NCI-H510A (cell line): ENCODE measurements around the gene RRP15.
"Not testable (repeated sequence)": the region's sequence is repeated elsewhere in the genome, so short reads cannot be mapped to it uniquely, and the experiment has no call there.

Experiments
- DNase-seq: peaks from one replicate; lab custom pipeline; 2025; lab: John Stamatoyannopoulos, UW

RRP15 gene

DNA sequence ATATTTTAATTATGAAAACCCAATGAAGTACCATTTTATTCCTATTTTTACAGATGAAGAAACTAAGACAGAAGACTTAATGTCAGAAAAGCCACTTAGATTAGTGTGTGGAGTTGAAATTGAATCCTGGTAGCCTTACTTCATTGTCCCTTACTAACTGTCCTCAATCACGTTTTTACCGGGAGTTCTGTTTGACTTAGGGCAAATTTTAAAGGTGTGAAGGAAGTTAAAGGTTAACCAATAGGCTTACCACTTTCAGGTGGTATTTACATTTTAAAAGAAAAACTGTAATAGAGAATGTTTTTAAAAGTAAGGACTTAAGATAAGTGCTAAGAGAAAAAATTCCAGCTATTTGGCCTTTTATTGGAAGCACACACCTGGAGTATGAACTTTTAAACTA, 12.4 kb downstream of the RRP15 start:
- DNase-seq = no peak

GRCh38 chr1:218297867-218298266, 12.8 kb downstream of the RRP15 start:
- no peak for DNase-seq

GRCh38 chr1:218298398-218298797, 13.3 kb downstream of the RRP15 start:
- DNase-seq = no peak

DNA sequence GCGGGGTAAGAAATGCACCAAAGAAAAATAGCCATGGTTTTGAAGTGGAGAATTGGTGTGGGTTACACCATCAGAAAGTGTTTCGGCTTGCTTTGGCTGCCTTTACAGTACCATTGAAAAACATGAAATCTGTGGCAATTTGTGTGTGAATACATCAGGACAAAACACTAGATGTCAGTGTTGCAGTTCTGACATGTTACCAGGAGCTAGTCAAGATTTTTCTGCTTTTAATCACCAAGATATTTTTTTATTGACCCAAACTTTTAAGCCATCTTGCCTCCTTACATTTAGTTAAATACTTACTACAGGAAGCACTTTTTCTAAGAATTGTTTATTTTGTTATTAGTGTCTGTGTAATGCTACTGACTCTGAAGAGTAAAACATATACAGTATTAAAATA, 14.3 kb downstream of the RRP15 start:
- DNase-seq = no peak

DNA sequence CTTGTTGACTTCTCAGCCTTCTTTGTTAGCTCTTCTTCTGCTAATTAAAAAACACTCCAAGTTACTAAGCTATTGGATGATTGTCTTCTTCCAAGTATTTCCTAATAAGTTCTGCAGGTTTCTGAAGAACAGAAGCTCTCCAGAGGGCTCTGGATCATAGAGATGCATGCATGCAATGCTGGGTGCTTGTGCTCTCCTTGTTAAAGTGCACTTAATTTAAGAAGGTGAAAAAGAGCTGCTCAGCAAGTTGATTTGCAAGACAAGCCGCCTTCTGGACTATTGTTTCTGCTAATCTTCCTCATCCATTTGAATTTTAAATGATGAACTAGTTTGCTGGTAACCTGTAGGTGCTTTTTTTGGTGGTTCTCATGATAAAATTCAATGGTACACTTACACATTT, 16.1 kb downstream of the RRP15 start:
- DNase-seq = no peak

- DNase-seq = no peak
Observed at GRCh38 chr1:218302155-218302554, 17.1 kb downstream of the RRP15 start.

GRCh38 chr1:218303176-218303879, 18.2 kb downstream of the RRP15 start:
- no peak for DNase-seq

DNA sequence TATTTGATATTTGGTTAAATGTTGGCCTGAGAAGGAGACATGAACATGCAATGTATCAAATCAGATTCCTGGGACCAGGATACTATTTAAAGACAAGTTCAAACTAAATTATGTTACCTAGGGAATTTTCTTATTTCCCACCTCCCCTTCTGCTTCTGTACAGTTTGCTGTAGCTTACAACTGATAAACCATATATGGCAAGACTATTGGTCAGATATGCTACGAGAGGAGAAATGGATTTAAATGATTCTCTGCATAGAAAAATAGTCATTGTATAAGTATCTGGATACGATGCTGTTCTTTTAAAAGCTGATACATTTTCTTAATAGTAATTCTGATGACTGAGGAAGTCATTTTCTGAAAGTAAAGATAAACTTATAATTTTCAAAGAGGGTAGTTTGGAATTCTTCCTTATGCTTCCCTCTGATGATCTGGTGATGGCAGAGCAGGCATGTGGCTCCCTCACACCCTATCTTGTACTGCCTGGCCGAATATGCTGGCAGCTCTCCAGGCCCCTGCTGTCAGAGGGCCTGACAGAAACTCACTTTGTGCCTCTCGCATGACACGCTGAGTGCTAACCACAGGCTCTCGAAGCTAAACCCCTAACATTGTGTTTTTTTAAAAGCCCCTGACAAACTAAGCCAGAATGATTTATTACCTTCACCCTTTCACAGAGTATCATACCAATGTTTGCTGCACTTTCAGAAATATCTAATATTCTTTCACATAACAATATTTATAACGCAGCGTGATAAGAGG, 19.4 kb downstream of the RRP15 start:
- DNase-seq = peak; percentile 31

- DNase-seq = no peak
Observed at GRCh38 chr1:218305472-218306064, 20.5 kb downstream of the RRP15 start.

GRCh38 chr1:218312509-218312908, 27.4 kb downstream of the RRP15 start:
- no peak for DNase-seq

GRCh38 chr1:218314316-218314715, 29.2 kb downstream of the RRP15 start:
- DNase-seq = no peak

DNA sequence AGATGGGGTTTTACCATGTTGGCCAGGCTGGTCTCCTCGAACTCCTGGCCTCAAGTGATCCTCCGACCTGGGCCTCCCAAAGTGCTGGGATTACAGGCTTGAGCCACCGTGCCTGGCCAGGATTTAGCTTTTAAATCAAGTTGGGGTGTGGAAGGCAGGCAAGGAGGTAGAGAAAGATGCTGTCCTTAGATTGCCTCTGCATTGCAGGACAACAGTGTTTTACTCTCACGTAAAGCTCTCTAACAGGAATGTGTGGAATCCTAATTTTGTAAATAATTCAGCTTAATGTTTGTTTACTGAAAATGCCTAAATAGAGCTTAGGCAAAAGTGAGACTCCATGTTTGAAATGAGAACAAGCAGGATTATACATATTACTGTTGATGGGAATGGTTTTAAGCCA, 30.5 kb downstream of the RRP15 start:
- no peak for DNase-seq

DNA sequence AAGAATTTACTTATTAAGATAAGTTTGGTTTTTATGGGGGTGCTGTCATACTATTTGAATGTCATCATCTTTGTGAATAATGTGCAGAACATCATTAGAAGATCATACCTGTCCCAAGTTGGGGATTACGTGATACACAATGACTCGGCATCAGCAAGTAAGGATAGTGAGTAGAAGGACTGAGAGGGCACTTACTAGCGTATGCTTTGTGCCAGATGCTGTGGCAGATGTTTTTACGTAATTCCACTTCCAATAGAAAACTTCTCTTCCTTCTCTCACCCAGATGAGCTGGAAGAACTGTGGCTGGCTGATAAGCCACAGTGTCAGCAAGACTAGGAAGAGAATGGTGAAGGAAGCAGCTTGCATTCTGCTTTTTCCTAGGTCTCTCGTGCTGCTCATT, 32.0 kb downstream of the RRP15 start:
- no peak for DNase-seq

DNA sequence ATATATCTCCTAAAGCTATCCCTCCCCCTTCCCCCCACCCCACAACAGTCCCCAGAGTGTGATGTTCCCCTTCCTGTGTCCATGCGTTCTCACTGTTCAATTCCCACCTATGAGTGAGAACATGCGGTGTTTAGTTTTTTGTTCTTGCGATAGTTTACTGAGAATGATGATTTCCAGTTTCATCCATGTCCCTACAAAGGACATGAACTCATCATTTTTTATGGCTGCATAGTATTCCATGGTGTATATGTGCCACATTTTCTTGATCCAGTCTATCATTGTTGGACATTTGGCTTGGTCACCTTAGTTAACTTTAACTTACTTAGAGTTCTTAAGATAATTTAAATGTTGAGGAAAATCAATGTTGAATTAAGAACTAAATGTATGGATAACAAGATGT, 35.1 kb downstream of the RRP15 start:
- not testable (repeated sequence) for DNase-seq

DNA sequence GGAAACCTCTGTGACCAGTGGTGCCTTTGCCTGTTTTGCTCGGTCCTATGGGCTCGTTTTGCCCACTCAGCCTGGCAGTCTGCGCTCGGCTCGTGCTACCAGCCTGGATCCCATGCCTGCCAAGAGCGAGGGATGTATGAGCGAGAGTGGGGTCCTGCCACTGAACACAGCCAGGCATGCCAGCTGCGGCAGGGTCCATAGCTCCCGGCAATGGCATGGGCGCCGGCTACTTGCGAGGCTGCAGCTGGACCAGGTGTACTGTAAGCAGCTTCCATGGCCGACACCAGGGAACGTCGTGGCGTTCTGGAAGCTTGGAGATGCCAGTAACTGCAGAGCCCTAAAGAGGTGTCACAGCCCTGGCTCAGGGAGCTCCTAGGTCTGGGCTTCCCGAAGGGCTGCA, 37.7 kb downstream of the RRP15 start:
- DNase-seq = no peak

DNA sequence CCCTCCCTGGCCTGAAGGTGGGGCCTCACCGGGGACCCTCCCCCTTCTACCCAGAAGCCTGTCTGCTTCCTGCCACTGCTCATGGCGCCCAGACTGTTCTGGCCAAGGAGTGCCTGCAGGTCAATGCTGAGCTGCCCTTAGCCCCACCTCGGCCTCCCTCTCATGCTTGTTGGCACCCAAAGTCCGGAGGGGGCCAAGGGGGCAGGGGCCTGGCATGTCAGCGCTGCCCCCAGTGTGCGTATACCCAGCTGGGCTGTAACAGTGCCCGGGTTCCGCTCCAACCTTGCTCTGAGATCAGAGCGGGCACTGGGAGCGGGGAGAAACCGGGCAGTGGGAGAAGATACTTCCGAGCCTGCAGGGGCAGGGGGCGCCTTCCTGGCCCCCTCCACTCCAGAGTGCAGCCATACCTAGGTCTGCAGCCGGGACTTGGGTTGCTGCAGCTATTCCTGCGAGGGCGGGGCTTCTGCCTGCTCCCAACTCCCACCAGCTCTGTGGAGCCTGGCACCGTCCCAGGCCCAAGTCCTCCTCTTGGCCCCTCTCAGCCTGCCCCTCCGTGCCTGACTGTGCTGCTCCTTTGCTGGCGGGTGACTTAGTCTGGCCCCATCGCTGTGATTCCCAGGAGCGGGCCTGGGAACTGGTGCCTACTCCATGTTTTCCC, 38.6 kb downstream of the RRP15 start:
- DNase-seq = no peak

GRCh38 chr1:218324226-218324580, 39.1 kb downstream of the RRP15 start:
- no peak for DNase-seq

DNA sequence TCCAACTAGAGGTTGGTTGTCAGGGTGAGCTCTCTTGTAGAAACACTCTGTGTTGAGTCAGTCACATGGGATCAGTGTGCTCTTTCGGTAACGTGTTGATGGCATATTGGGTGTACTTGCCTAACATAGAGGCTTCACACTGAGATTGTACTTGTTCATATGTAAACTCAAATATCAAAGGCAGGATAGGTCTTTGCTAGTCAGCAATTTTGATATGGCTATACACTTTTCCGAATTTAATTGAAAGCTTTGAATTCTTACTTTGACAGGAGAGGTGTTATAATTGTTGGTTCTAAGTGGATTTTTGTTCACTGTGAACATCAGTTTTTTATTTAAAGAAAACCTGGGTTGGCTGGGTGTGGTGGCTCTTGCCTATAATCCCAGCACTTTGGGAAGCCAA, 43.7 kb downstream of the RRP15 start:
- no peak for DNase-seq

- DNase-seq = no peak
Observed at GRCh38 chr1:218330043-218330623, 45.0 kb downstream of the RRP15 start.

GRCh38 chr1:218332416-218332815, 47.3 kb downstream of the RRP15 start:
- DNase-seq = no peak

- no peak for DNase-seq
Observed at GRCh38 chr1:218336328-218336727, 51.2 kb downstream of the RRP15 start.

DNA sequence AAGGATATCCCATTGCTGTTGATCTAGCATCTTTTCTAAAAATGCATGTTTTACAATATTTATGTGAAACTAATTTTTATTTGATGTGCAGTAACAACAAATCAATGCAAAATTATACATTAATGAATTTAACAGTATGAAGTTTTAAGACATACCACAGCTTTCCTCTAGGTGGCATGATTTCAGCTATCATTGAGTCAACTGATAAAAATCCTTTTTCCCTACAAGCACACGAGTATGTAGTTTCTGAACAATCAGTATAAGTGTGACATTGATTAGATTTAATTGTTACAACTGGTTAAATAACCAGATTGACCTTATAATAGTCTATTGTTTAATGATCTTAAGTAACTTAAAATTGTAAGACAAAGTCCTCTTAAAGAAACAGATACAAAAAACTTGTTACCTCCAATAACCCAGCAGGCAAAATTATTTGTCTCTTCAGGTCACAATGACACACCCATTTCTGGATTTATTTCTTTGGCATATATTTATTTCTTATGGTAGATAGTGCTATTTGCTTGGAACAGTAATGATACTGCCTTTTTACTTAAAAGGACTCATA, 54.3 kb downstream of the RRP15 start:
- no peak for DNase-seq
